Measurements from ENCODE around the gene ZNF385A.

Gene ZNF385A

DNA sequence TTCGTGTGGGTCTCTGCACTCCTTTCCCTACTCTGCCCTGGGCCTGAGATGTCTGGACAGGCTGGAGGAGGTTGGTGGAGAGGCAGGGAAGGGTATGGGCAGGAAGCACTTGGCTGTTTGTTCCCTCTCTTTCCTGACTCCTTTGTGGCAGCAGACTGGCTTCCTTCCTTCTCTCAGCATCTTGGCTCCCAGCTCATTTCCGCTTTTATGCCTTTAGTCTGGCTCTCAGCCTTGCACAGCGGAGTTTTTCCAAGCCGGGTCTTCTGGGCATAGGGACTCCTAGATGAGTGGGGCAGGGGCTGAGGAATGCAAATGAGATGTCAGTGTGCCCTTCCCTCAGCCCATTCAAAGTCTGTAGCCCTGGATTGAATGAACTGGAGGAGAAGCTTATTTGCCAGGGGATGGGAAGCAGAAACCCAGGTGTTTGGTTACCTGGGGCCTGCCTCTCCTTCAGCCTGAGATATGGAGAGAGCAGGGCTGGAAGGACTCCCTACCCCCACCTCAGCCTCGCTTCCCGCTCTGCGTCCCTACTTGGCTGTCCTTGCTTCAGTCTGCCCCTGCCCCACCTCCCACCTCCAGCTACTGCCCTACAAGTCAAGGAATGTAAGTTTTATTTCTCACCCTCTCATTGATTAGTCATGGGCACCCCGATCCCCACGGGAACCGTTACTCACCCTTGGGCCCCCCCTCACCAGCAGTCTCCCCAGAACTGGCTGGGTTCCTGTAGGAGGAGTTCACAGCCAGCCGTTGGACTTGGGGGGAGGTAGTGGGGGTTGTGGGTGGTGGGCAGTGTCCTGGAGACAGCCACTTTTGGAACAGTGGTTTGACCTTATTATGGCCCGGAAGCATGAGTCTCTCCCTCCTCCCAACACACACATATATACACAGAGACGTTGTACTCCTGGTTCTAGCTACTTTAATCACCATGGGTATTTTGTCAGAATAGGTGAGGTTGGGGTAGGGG, 43.8 kb upstream of the ZNF385A start:
- H3K36me3 Mint-ChIP-seq (ENCODE audit: low read depth) = no peaks in the 10 kb centered on the region
- no peak overlapping the region for H3K4me3 Mint-ChIP-seq
- no peaks in the 10 kb centered on the region for H3K9me3 Mint-ChIP-seq
- peaks cover 67% of the 10 kb centered on the region for H3K4me1 Mint-ChIP-seq
- H3K27me3 Mint-ChIP-seq (ENCODE audit: low read depth) = peaks cover 10% of the 10 kb centered on the region
- TF ChIP-seq, protein P1, sequence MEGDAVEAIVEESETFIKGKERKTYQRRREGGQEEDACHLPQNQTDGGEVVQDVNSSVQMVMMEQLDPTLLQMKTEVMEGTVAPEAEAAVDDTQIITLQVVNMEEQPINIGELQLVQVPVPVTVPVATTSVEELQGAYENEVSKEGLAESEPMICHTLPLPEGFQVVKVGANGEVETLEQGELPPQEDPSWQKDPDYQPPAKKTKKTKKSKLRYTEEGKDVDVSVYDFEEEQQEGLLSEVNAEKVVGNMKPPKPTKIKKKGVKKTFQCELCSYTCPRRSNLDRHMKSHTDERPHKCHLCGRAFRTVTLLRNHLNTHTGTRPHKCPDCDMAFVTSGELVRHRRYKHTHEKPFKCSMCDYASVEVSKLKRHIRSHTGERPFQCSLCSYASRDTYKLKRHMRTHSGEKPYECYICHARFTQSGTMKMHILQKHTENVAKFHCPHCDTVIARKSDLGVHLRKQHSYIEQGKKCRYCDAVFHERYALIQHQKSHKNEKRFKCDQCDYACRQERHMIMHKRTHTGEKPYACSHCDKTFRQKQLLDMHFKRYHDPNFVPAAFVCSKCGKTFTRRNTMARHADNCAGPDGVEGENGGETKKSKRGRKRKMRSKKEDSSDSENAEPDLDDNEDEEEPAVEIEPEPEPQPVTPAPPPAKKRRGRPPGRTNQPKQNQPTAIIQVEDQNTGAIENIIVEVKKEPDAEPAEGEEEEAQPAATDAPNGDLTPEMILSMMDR (IDR thresholded peaks at IDR 0.05; ENCODE audit: unreplicated experiment in 3 of 3) = no peak
- H3K27ac Mint-ChIP-seq = peak overlapping the region; percentile 10 to 57 (median 39)

DNA sequence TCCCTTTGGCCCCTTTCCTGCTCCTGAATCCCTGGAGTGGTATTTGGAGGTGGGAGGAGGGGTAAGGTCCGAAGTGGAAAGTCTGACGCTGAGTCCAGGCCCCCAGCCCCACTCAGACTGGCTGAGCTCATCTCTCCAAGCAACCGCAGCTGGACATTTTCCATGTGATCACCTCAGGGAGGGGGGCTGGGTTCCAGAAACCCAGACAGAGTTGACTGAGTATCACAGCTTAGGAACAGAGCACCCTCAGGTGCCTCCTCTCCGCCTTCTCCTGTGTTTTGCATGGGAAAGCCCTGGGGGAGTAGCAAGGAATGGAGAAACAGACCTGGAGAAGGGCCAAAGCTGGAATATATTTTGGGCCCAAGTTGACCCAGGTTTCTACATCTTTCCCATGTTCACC, 42.6 kb upstream of the ZNF385A start:
- Mint-ChIP-seq H3K36me3 (ENCODE audit: low read depth) (no peaks in the 10 kb centered on the region), H3K9me3 (no peaks in the 10 kb centered on the region), H3K27me3 (ENCODE audit: low read depth) (peaks cover 15% of the 10 kb centered on the region), H3K27ac (peak overlapping the region; percentile 10 to 49 (median 16)), H3K4me3 (no peak overlapping the region), H3K4me1 (peaks cover 60% of the 10 kb centered on the region)
- TF ChIP-seq, protein P1 (IDR thresholded peaks at IDR 0.05; ENCODE audit: unreplicated experiment in 3 of 3) = no peak

DNA sequence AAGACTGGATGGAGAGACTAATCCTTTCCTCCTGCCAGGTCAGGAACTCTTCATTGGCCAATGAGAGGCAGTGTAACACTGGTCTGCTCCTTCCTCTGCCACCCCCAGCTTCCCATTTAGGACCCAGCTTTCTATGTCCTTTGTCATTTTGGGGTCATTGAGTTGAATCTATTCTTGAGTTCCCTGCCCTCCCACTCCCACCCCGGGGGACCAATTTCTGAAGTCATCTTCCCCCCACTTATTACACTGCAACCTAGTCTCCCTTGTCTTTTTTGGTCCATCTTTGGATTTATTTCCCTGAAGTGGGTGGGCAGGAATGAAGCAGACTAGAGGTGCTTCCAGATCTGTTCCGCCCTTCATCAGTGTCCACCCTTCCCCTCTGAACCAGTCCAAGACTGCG, 42.2 kb upstream of the ZNF385A start:
- Mint-ChIP-seq H3K27me3 (ENCODE audit: low read depth) (peaks cover 18% of the 10 kb centered on the region), H3K9me3 (no peaks in the 10 kb centered on the region), H3K36me3 (ENCODE audit: low read depth) (no peaks in the 10 kb centered on the region), H3K4me3 (no peak overlapping the region), H3K4me1 (peaks cover 59% of the 10 kb centered on the region), H3K27ac (peak overlapping the region in 1 of 3 experiments; percentile 31)
- TF ChIP-seq, protein P1 (IDR thresholded peaks at IDR 0.05; ENCODE audit: unreplicated experiment in 3 of 3) = no peak

DNA sequence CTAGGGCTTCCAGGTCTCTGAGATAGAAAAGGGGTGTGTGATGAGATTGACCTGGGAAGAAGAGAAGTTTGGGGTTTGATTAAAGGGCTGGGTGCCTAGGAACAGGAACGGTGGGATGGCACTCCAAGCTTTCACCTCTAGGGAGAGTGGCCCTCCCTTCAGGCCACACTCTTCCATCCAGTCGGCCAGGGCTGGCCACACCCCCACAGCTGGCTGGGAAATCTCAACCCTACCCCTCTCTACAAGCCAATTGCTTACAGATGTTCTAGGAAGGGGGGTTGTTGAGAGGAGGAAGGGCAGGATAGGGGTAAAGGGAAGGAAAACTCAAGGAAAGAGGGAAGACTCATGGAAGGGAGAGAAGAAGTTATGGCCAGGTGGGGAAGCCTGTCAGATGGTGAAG, 41.2 kb upstream of the ZNF385A start:
- Mint-ChIP-seq H3K4me1 (peaks cover 58% of the 10 kb centered on the region), H3K36me3 (ENCODE audit: low read depth) (no peaks in the 10 kb centered on the region), H3K27me3 (ENCODE audit: low read depth) (peaks cover 26% of the 10 kb centered on the region), H3K27ac (peak overlapping the region; percentile 31 to 71 (median 60)), H3K4me3 (no peak overlapping the region), H3K9me3 (no peaks in the 10 kb centered on the region)
- TF ChIP-seq, protein P1 (IDR thresholded peaks at IDR 0.05; ENCODE audit: unreplicated experiment in 3 of 3) = no peak

DNA sequence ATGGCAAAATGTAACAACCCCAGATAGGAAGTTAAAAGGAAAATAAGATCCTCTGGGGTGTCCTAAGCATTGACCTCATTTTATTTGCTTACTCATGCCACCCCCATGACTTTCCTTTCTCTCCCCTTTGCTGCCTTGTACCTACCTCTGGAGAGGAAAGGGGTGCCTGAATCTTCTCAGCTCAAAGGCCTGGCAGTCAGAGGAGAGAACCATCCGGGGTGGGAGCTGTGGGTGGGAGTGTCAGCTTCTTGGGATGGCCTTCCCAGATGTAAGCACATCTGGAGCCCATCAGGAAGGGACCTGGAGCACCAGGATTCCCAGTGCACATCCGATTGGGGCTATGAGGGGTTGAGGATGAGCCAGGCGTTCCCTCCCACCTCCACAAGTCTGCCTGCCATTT, 39.7 kb upstream of the ZNF385A start:
- no peaks in the 10 kb centered on the region for H3K9me3 Mint-ChIP-seq
- H3K4me3 Mint-ChIP-seq = no peak overlapping the region
- TF ChIP-seq, protein P1 (IDR thresholded peaks at IDR 0.05; ENCODE audit: unreplicated experiment in 3 of 3) = no peak
- H3K27ac Mint-ChIP-seq = peak overlapping the region in 1 of 3 experiments; percentile 19
- H3K27me3 Mint-ChIP-seq (ENCODE audit: low read depth) = peaks cover 32% of the 10 kb centered on the region
- H3K4me1 Mint-ChIP-seq = peaks cover 59% of the 10 kb centered on the region
- no peaks in the 10 kb centered on the region for H3K36me3 Mint-ChIP-seq (ENCODE audit: low read depth)

DNA sequence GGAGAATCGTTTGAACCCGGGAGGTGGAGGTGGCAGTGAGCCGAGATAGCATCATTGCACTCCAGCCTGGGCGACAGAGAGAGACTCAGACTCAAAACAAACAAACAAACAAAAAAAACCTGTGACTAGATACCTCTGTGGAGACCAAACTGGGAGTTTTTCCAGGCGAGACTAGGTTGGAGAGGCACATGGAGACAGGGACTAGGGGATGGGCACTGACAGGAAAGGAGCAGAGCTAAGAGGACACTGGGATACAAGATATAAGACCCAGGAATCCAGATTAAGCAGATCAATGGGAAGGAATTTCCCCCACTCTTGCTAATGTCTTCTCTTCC, 39.2 kb upstream of the ZNF385A start:
- no peaks in the 10 kb centered on the region for H3K9me3 Mint-ChIP-seq
- no peaks in the 10 kb centered on the region for H3K36me3 Mint-ChIP-seq (ENCODE audit: low read depth)
- peaks cover 32% of the 10 kb centered on the region for H3K27me3 Mint-ChIP-seq (ENCODE audit: low read depth)
- H3K4me3 Mint-ChIP-seq = no peak overlapping the region
- TF ChIP-seq, protein P1 (IDR thresholded peaks at IDR 0.05; ENCODE audit: unreplicated experiment in 3 of 3) = no peak
- peaks cover 54% of the 10 kb centered on the region for H3K4me1 Mint-ChIP-seq
- no peak overlapping the region for H3K27ac Mint-ChIP-seq

Data from nephron (organoid).